Nephron (organoid): ENCODE data around the gene KCNQ5.

Experiments used
- H3K27ac Mint-ChIP-seq, 3 experiments: 2 replicates each; pipeline ENCODE4 v1.8.0; 2020; ENCODE audit warnings: mixed read lengths in 3 of 3, mild to moderate bottlenecking in 2 of 3, moderate library complexity in 1 of 3
- H3K27me3 Mint-ChIP-seq: 2 replicates; pipeline ENCODE4 v1.8.0; 2021; ENCODE audit warnings: low read depth, mild to moderate bottlenecking, moderate library complexity, mixed read lengths
- H3K36me3 Mint-ChIP-seq: 2 replicates; pipeline ENCODE4 v1.8.0; 2020; ENCODE audit warnings: low read depth, mixed read lengths
- H3K4me1 Mint-ChIP-seq: 2 replicates; pipeline ENCODE4 v1.8.0; 2020; ENCODE audit warnings: mixed read lengths
- H3K4me3 Mint-ChIP-seq, 3 experiments: 2 replicates each; pipeline ENCODE4 v1.8.0; 2020; ENCODE audit warnings: mild to moderate bottlenecking in 3 of 3, mixed read lengths in 3 of 3, moderate library complexity in 2 of 3
- H3K9me3 Mint-ChIP-seq: 2 replicates; pipeline ENCODE4 v1.8.0; 2020; ENCODE audit warnings: mixed read lengths
- CTCF ChIP-seq, 3 experiments: fragments of 200-600 bp; sonication (generic); IDR thresholded peaks; one replicate each; pipeline ENCODE4 v1.5.0; 2021; ENCODE audit warnings: antibody characterized with exemption in 3 of 3; ENCODE audit not compliant: unreplicated experiment in 3 of 3

The KCNQ5 gene

GRCh38 chr6:72595812-72596211 lies 26.1 kb upstream of the KCNQ5 start:
- H3K9me3 Mint-ChIP-seq = no peaks in the 10 kb centered on the region
- H3K4me1 Mint-ChIP-seq = no peaks in the 10 kb centered on the region
- H3K4me3 Mint-ChIP-seq = no peak overlapping the region
- no peaks in the 10 kb centered on the region for H3K27me3 Mint-ChIP-seq
- H3K36me3 Mint-ChIP-seq = no peaks in the 10 kb centered on the region
- no peak overlapping the region for H3K27ac Mint-ChIP-seq
- no peak for TF ChIP-seq CTCF (IDR thresholded peaks at IDR 0.05; ENCODE audit: unreplicated experiment in 3 of 3)

GRCh38 chr6:72616406-72617015 lies 5.4 kb upstream of the KCNQ5 start:
- Mint-ChIP-seq H3K4me1 (peaks cover 17% of the 10 kb centered on the region), H3K27ac (no peak overlapping the region), H3K27me3 (peaks cover 54% of the 10 kb centered on the region), H3K4me3 (no peak overlapping the region), H3K36me3 (no peaks in the 10 kb centered on the region), H3K9me3 (no peaks in the 10 kb centered on the region)
- peak; percentile 51 to 69 (median 54) for TF ChIP-seq CTCF (IDR thresholded peaks at IDR 0.05; ENCODE audit: unreplicated experiment in 3 of 3)

- no peak overlapping the region for H3K27ac Mint-ChIP-seq
- no peaks in the 10 kb centered on the region for H3K36me3 Mint-ChIP-seq
- H3K27me3 Mint-ChIP-seq = peaks cover 61% of the 10 kb centered on the region
- peaks cover 17% of the 10 kb centered on the region for H3K4me1 Mint-ChIP-seq
- no peak overlapping the region for H3K4me3 Mint-ChIP-seq
- TF ChIP-seq CTCF (IDR thresholded peaks at IDR 0.05; ENCODE audit: unreplicated experiment in 3 of 3) = no peak
- no peaks in the 10 kb centered on the region for H3K9me3 Mint-ChIP-seq
Measured at GRCh38 chr6:72617721-72618120, 4.1 kb upstream of the KCNQ5 start.

- Mint-ChIP-seq H3K27ac (peak overlapping the region in 1 of 3 experiments; percentile 10), H3K4me1 (peaks cover 17% of the 10 kb centered on the region), H3K4me3 (peak overlapping the region; percentile 78 to 84 (median 81)), H3K9me3 (no peaks in the 10 kb centered on the region), H3K36me3 (no peaks in the 10 kb centered on the region), H3K27me3 (peaks cover 76% of the 10 kb centered on the region)
- no peak for TF ChIP-seq CTCF (IDR thresholded peaks at IDR 0.05; ENCODE audit: unreplicated experiment in 3 of 3)
Measured at GRCh38 chr6:72619883-72620696, 1.8 kb upstream of the KCNQ5 start.

GRCh38 chr6:72620871-72621290 lies 983 bp upstream of the KCNQ5 start:
- H3K36me3 Mint-ChIP-seq = no peaks in the 10 kb centered on the region
- H3K4me1 Mint-ChIP-seq = peaks cover 17% of the 10 kb centered on the region
- no peak for TF ChIP-seq CTCF (IDR thresholded peaks at IDR 0.05; ENCODE audit: unreplicated experiment in 3 of 3)
- H3K9me3 Mint-ChIP-seq = no peaks in the 10 kb centered on the region
- peak overlapping the region; percentile 78 to 84 (median 81) for H3K4me3 Mint-ChIP-seq
- H3K27me3 Mint-ChIP-seq = peaks cover 76% of the 10 kb centered on the region
- H3K27ac Mint-ChIP-seq = no peak overlapping the region
